ENCODE data around the gene SLC25A22.

DNA sequence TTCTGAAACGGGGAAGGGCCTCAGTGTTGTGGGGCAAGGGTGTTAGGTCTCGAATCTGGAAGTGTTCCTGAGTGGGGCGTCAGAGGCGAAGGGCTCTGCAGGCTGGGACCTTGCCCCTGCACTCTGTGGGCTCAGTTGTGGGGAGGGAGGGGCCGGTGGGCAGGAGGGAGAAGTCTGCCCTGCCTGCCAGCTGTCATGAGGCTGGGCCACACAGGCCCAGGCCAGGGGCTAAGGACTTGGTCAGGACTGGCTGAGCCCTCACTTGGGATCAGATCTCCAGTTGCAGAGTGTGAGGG lies 29.8 kb upstream of the SLC25A22 start, which contains the start of gene CRACR2B:
- no peak for TF ChIP-seq SMC3 (IDR thresholded peaks at IDR 0.05; ENCODE audit: borderline replicate concordance, low read length)
- TF ChIP-seq, protein P1, sequence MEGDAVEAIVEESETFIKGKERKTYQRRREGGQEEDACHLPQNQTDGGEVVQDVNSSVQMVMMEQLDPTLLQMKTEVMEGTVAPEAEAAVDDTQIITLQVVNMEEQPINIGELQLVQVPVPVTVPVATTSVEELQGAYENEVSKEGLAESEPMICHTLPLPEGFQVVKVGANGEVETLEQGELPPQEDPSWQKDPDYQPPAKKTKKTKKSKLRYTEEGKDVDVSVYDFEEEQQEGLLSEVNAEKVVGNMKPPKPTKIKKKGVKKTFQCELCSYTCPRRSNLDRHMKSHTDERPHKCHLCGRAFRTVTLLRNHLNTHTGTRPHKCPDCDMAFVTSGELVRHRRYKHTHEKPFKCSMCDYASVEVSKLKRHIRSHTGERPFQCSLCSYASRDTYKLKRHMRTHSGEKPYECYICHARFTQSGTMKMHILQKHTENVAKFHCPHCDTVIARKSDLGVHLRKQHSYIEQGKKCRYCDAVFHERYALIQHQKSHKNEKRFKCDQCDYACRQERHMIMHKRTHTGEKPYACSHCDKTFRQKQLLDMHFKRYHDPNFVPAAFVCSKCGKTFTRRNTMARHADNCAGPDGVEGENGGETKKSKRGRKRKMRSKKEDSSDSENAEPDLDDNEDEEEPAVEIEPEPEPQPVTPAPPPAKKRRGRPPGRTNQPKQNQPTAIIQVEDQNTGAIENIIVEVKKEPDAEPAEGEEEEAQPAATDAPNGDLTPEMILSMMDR (IDR thresholded peaks at IDR 0.05 in 2 of 3, conservative IDR thresholded peaks at IDR 0.05 in 1 of 3; ENCODE audit: control insufficient read depth in 2 of 3, extremely low read depth in 1 of 3, insufficient read depth in 1 of 3, low read depth in 3 of 3, low read length in 3 of 3), result no peak
- TF ChIP-seq, protein P2, sequence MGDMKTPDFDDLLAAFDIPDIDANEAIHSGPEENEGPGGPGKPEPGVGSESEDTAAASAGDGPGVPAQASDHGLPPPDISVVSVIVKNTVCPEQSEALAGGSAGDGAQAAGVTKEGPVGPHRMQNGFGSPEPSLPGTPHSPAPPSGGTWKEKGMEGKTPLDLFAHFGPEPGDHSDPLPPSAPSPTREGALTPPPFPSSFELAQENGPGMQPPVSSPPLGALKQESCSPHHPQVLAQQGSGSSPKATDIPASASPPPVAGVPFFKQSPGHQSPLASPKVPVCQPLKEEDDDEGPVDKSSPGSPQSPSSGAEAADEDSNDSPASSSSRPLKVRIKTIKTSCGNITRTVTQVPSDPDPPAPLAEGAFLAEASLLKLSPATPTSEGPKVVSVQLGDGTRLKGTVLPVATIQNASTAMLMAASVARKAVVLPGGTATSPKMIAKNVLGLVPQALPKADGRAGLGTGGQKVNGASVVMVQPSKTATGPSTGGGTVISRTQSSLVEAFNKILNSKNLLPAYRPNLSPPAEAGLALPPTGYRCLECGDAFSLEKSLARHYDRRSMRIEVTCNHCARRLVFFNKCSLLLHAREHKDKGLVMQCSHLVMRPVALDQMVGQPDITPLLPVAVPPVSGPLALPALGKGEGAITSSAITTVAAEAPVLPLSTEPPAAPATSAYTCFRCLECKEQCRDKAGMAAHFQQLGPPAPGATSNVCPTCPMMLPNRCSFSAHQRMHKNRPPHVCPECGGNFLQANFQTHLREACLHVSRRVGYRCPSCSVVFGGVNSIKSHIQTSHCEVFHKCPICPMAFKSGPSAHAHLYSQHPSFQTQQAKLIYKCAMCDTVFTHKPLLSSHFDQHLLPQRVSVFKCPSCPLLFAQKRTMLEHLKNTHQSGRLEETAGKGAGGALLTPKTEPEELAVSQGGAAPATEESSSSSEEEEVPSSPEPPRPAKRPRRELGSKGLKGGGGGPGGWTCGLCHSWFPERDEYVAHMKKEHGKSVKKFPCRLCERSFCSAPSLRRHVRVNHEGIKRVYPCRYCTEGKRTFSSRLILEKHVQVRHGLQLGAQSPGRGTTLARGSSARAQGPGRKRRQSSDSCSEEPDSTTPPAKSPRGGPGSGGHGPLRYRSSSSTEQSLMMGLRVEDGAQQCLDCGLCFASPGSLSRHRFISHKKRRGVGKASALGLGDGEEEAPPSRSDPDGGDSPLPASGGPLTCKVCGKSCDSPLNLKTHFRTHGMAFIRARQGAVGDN (IDR thresholded peaks at IDR 0.05), result no peak
- no peak for TF ChIP-seq CHD1 (IDR thresholded peaks at IDR 0.05; ENCODE audit: low read depth, low read length)
- no peak for TF ChIP-seq TBL1XR1 (IDR thresholded peaks at IDR 0.05; ENCODE audit: low read depth, low read length)
- TF ChIP-seq DPF2 (IDR thresholded peaks at IDR 0.05), result no peak
- TF ChIP-seq YBX1 (IDR thresholded peaks at IDR 0.05), result no peak
- TF ChIP-seq MXI1 (IDR thresholded peaks at IDR 0.05; ENCODE audit: low read depth, low read length), result no peak
- no peak for TF ChIP-seq SIN3A (IDR thresholded peaks at IDR 0.05; ENCODE audit: low read depth, low read length)
- TF ChIP-seq, protein P3, sequence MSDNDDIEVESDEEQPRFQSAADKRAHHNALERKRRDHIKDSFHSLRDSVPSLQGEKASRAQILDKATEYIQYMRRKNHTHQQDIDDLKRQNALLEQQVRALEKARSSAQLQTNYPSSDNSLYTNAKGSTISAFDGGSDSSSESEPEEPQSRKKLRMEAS (IDR thresholded peaks at IDR 0.05; ENCODE audit: low read depth, low read length), result no peak
- TF ChIP-seq SMAD1 (IDR thresholded peaks at IDR 0.05; ENCODE audit: low read depth, partially characterized antibody), result no peak
- TF ChIP-seq ATF2 (IDR thresholded peaks at IDR 0.05; ENCODE audit: low read length), result no peak
- TF ChIP-seq YY1 (IDR thresholded peaks at IDR 0.05; ENCODE audit: low read depth, low read length), result no peak
